ENCODE data around the gene NDUFAF7. TPM values are rescaled to one million over a fixed set of nuclear protein-coding genes. Genes with fewer than 3 reads are reported as not detected.

The NDUFAF7 gene
- total and polyA plus RNA-seq, 2 of the 13 experiments (the other 11 are each of a cell fraction or from before 2014, with no cell fraction given), result 27.0 to 40.8 TPM

DNA sequence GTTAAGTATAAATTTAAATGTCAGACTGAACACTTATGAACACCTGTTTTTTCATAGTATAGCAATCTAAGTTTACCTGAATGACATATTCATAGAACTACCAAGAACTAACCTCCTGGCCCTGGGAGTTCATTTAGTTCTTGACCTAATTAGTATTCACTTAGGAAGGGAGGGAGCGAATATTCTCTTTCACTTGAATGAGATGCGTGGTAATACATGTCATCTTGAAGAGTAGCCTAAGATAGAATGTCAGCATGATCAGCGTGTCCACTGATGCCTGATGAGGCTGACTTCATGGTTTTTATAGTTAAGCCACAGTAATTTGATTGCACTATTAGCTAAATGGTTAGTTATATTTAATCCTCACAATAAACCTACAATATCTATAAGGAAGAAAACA lies 13.3 kb downstream of the NDUFAF7 start:
- no peaks in the 10 kb centered on the region for H3K79me2 ChIP-seq (ENCODE audit: insufficient read depth, low read length)
- ChIA-PET CTCF (ENCODE audit: low intra/inter-chr PET ratio, low total read pairs) (no interaction called here), POLR2A (interaction anchor here (1.8 kb wide), 1 partner anchor 13 kb away, joined by 6 read pairs; the partner anchor contains the start of genes CEBPZ and NDUFAF7)
- no peaks in the 10 kb centered on the region for H3K27me3 ChIP-seq (ENCODE audit: control insufficient read depth in 1 of 2, insufficient read depth in 2 of 2, low read length in 2 of 2)
- DNase-seq (ENCODE audit: low spot score) (no peak), FAIRE-seq (no peak), ATAC-seq (no peak)
- in situ Hi-C loops (cut with HindIII; ENCODE audit: extremely low pct_ligation_motif_present, low pct_unique_long_range_greater_than_20kb), result no loop called here
- intact Hi-C loops (cut with micrococcal nuclease; ENCODE audit: unreplicated experiment), result no loop called here
- H3K4me2 ChIP-seq (ENCODE audit: low read depth, low read length), result no peak overlapping the region
- H3K27ac ChIP-seq (ENCODE audit: extremely low read length, insufficient read depth, low read length), result no peak overlapping the region
- no peak overlapping the region for H3K4me3 ChIP-seq (replicated peaks in 1 of 3; ENCODE audit: insufficient read depth in 1 of 3, low read depth in 2 of 3, low read length in 3 of 3)
- no peak for TF ChIP-seq NFAT5 (CRISPR knock-in tag; IDR thresholded peaks at IDR 0.05)
- no peak for TF ChIP-seq ZNF292 (CRISPR knock-in tag; IDR thresholded peaks at IDR 0.05; ENCODE audit: borderline replicate concordance, low read depth)
- TF ChIP-seq HINFP (CRISPR knock-in tag; IDR thresholded peaks at IDR 0.05; ENCODE audit: low read depth), result no peak
- no peak for TF ChIP-seq CHD2 (IDR thresholded peaks at IDR 0.05; ENCODE audit: low read depth, low read length)
- TF ChIP-seq, protein P1, sequence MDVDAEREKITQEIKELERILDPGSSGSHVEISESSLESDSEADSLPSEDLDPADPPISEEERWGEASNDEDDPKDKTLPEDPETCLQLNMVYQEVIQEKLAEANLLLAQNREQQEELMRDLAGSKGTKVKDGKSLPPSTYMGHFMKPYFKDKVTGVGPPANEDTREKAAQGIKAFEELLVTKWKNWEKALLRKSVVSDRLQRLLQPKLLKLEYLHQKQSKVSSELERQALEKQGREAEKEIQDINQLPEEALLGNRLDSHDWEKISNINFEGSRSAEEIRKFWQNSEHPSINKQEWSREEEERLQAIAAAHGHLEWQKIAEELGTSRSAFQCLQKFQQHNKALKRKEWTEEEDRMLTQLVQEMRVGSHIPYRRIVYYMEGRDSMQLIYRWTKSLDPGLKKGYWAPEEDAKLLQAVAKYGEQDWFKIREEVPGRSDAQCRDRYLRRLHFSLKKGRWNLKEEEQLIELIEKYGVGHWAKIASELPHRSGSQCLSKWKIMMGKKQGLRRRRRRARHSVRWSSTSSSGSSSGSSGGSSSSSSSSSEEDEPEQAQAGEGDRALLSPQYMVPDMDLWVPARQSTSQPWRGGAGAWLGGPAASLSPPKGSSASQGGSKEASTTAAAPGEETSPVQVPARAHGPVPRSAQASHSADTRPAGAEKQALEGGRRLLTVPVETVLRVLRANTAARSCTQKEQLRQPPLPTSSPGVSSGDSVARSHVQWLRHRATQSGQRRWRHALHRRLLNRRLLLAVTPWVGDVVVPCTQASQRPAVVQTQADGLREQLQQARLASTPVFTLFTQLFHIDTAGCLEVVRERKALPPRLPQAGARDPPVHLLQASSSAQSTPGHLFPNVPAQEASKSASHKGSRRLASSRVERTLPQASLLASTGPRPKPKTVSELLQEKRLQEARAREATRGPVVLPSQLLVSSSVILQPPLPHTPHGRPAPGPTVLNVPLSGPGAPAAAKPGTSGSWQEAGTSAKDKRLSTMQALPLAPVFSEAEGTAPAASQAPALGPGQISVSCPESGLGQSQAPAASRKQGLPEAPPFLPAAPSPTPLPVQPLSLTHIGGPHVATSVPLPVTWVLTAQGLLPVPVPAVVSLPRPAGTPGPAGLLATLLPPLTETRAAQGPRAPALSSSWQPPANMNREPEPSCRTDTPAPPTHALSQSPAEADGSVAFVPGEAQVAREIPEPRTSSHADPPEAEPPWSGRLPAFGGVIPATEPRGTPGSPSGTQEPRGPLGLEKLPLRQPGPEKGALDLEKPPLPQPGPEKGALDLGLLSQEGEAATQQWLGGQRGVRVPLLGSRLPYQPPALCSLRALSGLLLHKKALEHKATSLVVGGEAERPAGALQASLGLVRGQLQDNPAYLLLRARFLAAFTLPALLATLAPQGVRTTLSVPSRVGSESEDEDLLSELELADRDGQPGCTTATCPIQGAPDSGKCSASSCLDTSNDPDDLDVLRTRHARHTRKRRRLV (CRISPR knock-in tag; IDR thresholded peaks at IDR 0.05), result no peak
- no peak for TF ChIP-seq TRAFD1 (CRISPR knock-in tag; IDR thresholded peaks at IDR 0.05; ENCODE audit: borderline replicate concordance)
- TF ChIP-seq GABPA (IDR thresholded peaks at IDR 0.05; ENCODE audit: low read depth, low read length), result no peak
- TF ChIP-seq GABPA (CRISPR knock-in tag; IDR thresholded peaks at IDR 0.05; ENCODE audit: low read depth), result no peak
- TF ChIP-seq SMAD9 (CRISPR knock-in tag; IDR thresholded peaks at IDR 0.05), result no peak
- TF ChIP-seq ZNF253 (CRISPR knock-in tag; IDR thresholded peaks at IDR 0.05; ENCODE audit: borderline replicate concordance), result no peak
- no peak overlapping the region for H3K9ac ChIP-seq (ENCODE audit: insufficient read depth, low read depth, low read length)
- BruUV-seq (replicated peaks), result no TSS peak
- 99% methylated on average over 3 of the region's 3 CpGs for WGBS (ENCODE audit: low lambda C conversion rate)
- H3K4me1 ChIP-seq (ENCODE audit: insufficient read depth, low read length), result no peaks in the 10 kb centered on the region
- H3K36me3 ChIP-seq (replicated peaks in 1 of 2; ENCODE audit: control insufficient read depth in 1 of 2, insufficient read depth in 2 of 2, low read length in 2 of 2), result peaks cover 13 to 84% of the 10 kb centered on the region in 2 experiments
- H4K20me1 ChIP-seq (ENCODE audit: insufficient read depth, low read length), result no peaks in the 10 kb centered on the region
- no peaks in the 10 kb centered on the region for H3K9me3 ChIP-seq (ENCODE audit: low read length)
- no peak overlapping the region for H2AFZ ChIP-seq (ENCODE audit: low read length)
